Brain microvascular endothelial cell (primary cell): ENCODE results near the gene FAM107B.
"Not testable (repeated sequence)": the region's sequence is repeated elsewhere in the genome, so short reads cannot be mapped to it uniquely, and the experiment has no call there.

Source experiments
- DNase-seq: peaks from one replicate; pipeline ENCODE4 v3.0.0-alpha.2; 2020
- H3K27ac ChIP-seq: fragments of 250-450 bp; sonication (Bioruptor Pico); 2 replicates; pipeline ENCODE4 v1.5.1; 2020; ENCODE audit warnings: mild to moderate bottlenecking, moderate library complexity
- H3K27me3 ChIP-seq: fragments of 250-450 bp; sonication (Bioruptor Pico); replicated peaks from 2 replicates; pipeline ENCODE4 v1.5.1; 2020; ENCODE audit warnings: mild to moderate bottlenecking
- H3K36me3 ChIP-seq: fragments of 250-450 bp; sonication (Bioruptor Pico); replicated peaks from 2 replicates; pipeline ENCODE4 v1.5.1; 2020; ENCODE audit warnings: mild to moderate bottlenecking
- H3K4me3 ChIP-seq: 2 replicates; pipeline ENCODE4 v1.5.1; 2011; ENCODE audit warnings: low read depth, mild to moderate bottlenecking, control low read depth, low read length, moderate library complexity
- in situ Hi-C: cut with HindIII; loops from 2 replicates; pipeline ENCODE4 v1.10.0; 2017; ENCODE audit warnings: low sequenced_read_pairs, low pct_ligation_motif_present
- TF ChIP-seq, protein P1 (sequence below): IDR thresholded peaks from 2 replicates; pipeline ENCODE4 v1.5.1; 2011; ENCODE audit warnings: low read depth, mild to moderate bottlenecking, moderate library complexity, low read length, control low read depth, inconsistent platforms; ENCODE audit errors: missing control alignments

The FAM107B gene

DNA sequence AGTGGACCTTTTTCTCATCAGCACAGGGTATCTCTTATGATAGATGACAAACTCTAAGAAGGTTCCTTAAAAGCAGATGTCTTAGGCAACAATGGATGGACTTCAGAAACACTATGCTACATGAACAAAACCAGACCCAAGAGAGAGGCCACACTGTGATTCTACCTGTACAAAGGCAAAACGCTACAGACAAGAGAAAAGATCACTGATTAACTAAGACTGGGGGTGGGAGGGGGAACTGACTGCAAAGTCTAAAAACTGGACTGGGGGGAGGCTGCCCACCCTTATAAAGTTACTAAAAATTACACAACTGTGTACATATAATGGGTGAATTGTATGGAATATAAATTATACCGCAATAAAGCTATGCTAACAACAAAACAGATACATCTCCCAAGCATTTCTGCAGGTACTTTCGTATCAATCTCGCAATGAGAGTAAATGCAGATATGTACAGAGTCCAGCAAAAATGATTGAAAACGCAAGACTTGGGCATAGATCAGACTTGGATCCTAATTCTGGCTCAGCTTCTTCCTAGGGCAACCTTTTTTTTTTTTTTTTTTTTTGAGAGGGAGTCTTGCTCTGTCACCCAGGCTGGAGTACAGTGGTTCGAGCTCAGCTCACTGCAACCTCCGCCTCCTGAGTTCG lies 179.7 kb downstream of the FAM107B start:
- in situ Hi-C loops: no loop called here
- no peak overlapping the region for H3K4me3 ChIP-seq
- no peak overlapping the region for H3K27ac ChIP-seq
- DNase-seq: no peak
- TF ChIP-seq, protein P1, sequence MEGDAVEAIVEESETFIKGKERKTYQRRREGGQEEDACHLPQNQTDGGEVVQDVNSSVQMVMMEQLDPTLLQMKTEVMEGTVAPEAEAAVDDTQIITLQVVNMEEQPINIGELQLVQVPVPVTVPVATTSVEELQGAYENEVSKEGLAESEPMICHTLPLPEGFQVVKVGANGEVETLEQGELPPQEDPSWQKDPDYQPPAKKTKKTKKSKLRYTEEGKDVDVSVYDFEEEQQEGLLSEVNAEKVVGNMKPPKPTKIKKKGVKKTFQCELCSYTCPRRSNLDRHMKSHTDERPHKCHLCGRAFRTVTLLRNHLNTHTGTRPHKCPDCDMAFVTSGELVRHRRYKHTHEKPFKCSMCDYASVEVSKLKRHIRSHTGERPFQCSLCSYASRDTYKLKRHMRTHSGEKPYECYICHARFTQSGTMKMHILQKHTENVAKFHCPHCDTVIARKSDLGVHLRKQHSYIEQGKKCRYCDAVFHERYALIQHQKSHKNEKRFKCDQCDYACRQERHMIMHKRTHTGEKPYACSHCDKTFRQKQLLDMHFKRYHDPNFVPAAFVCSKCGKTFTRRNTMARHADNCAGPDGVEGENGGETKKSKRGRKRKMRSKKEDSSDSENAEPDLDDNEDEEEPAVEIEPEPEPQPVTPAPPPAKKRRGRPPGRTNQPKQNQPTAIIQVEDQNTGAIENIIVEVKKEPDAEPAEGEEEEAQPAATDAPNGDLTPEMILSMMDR: no peak
- H3K36me3 ChIP-seq: peaks cover 2% of the 10 kb centered on the region
- H3K27me3 ChIP-seq: no peaks in the 10 kb centered on the region

DNA sequence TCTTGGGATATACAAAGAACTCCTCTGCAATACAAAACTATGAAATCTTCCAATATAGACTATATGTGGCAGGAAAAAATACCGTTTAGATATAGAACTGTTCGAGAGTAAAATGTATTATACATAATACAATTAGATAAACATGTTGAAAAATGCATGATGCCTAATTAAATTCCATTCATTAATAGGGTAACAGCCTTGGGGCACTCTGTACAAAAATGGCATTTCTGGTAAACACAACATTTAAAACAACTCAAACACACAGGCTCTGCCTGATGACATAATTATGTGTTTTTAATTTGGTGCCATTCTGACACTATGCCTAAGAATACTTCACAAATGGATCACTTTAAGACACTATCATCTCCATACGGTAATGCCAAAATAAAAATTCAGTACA lies 180.9 kb downstream of the FAM107B start:
- in situ Hi-C loops: no loop called here
- no peak overlapping the region for H3K27ac ChIP-seq

DNA sequence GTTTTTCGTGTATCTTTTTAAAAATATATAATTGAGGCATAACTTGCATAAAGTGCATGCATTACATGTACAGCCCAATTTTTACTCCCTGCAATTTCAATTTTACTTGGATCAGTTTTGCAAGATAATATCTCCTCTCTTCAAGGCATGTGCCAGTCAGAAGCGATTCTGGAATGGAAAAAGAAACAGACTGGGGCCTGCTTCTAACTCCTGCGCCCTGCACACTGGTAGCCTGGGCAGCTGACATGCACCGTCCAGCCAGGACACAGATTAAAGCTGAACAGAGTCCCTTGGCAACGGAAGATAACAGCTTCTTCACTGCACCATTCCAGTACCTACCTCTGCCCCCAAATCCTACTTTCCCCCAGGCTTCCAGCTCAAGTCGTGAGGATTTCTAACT lies 182.1 kb downstream of the FAM107B start:
- Histone ChIP-seq H3K27ac (no peak overlapping the region), H3K36me3 (no peaks in the 10 kb centered on the region)
- in situ Hi-C loops: no loop called here

More for the DNA sequence above, 180.9 kb downstream of the FAM107B start:
- DNase-seq: no peak
- no peaks in the 10 kb centered on the region for H3K36me3 ChIP-seq
- no peaks in the 10 kb centered on the region for H3K27me3 ChIP-seq
- H3K4me3 ChIP-seq: no peak overlapping the region
- TF ChIP-seq, protein P1: no peak

DNA sequence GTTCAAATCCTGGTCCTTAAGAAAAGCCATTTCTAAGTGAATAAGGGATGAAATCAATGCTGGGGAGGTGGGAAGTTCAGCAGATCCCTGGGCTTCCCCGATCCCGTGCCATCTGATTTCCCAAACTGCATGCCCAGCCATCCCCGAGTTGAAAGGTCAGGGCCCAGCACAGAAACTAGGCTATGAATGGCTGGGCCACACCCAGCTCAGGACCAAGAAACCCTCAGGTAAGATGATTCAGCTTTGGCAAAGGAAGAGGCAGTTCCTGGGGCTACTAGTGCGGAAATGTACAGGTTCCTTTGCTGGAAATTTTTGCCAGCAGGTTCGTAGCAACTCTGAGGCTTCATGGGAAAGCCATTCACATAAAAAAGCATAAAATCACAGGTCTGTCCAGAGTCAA lies 182.7 kb downstream of the FAM107B start:
- no peaks in the 10 kb centered on the region for H3K27me3 ChIP-seq
- H3K27ac ChIP-seq: no peak overlapping the region
- in situ Hi-C loops: no loop called here
- DNase-seq: no peak
- TF ChIP-seq, protein P1: no peak
- H3K36me3 ChIP-seq: no peaks in the 10 kb centered on the region
- no peak overlapping the region for H3K4me3 ChIP-seq

More for the DNA sequence above, 182.1 kb downstream of the FAM107B start:
- H3K4me3 ChIP-seq: no peak overlapping the region
- DNase-seq: no peak
- H3K27me3 ChIP-seq: no peaks in the 10 kb centered on the region
- TF ChIP-seq, protein P1: no peak

DNA sequence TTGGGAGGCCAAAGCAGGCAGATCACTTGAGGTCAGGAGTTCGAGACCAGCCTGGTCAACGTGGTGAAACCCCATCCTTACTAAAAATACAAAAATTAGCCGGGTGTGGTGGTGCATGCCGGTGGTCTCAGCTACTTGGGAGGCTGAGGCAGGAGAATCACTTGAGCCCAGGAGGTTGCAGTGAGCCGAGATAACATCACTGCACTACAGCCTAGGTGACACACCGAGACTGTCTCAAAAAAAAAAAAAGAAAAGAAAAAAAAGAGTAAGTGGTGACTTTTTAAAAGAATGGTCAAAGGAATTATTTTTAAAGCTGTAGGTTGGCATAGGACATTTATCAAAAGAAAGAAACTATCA lies 185.8 kb downstream of the FAM107B start:
- H3K4me3 ChIP-seq, DNase-seq, H3K27me3 ChIP-seq, H3K36me3 ChIP-seq, in situ Hi-C loops: not testable (repeated sequence)
- peak overlapping the region; percentile 89 for H3K27ac ChIP-seq

DNA sequence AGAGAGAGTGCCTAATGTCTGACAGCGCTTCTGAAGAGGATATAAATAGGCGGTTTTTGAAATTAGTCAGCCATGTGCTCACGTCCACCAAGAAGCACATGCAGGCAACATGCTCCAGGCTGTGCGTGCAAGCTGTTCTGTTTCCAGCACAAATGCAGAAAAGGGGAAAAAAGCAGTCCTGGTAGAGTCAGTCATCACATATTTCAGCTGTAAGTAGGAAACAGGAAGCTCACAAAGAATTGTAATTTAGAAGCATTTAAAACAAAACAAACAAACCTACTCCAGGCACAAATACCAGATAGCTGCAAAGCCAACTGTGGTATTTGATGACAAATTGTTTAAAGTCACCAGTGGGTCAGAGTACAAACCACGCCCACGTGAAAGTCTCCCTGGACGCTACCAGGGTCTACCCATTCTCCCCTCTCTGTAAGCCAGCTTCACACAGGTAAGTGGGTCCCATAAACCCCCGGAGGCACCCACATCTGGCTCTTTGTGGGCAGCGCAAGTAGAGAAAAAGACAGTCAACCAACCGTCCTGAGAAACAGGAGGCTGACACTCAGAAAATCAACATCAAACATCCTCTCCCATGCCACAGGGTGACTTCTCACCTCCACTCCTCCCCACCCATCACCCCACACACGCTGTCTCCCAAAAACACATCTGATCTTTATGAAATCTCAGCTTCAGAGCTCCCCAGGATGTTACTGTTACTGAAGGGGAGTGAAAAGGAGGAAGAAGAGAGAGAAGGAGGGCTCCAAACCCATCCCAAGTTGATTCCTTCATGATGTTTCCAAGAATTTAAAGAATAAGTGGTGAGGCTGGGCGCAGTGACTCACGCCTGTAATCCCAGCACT lies 186.4 kb downstream of the FAM107B start:
- Histone ChIP-seq H3K27me3 (no peaks in the 10 kb centered on the region), H3K36me3 (no peaks in the 10 kb centered on the region), H3K4me3 (peak overlapping the region; percentile 12), H3K27ac (peak overlapping the region; percentile 89)
- in situ Hi-C loops: no loop called here
- TF ChIP-seq, protein P1: no peak
- DNase-seq: peak; percentile 96
